ENCODE results near the gene CDKAL1. TPM values are rescaled to one million over a fixed set of nuclear protein-coding genes. Genes with fewer than 3 reads are reported as not detected.
"Not testable (repeated sequence)": the region's sequence is repeated elsewhere in the genome, so short reads cannot be mapped to it uniquely, and the experiment has no call there.

Gene CDKAL1
- total RNA-seq, 1 donor from 2014 or later = 46.5 TPM

GRCh38 chr6:21031182-21031581 lies 496.9 kb downstream of the CDKAL1 start:
- DNase-seq (ENCODE audit: low spot score in 2 of 2) = no peak
- no peak for FAIRE-seq

GRCh38 chr6:21033084-21033483 lies 498.8 kb downstream of the CDKAL1 start:
- DNase-seq (ENCODE audit: low spot score in 2 of 2) = no peak
- no peak for FAIRE-seq

GRCh38 chr6:21033575-21034026 lies 499.3 kb downstream of the CDKAL1 start:
- no peak for DNase-seq (ENCODE audit: low spot score in 2 of 2)
- no peak for FAIRE-seq

GRCh38 chr6:21034345-21034744 lies 500.1 kb downstream of the CDKAL1 start:
- no peak for FAIRE-seq
- no peak for DNase-seq (ENCODE audit: low spot score in 2 of 2)

- DNase-seq (ENCODE audit: low spot score in 2 of 2) (no peak), FAIRE-seq (no peak)
Measured at GRCh38 chr6:21037453-21037852, 503.2 kb downstream of the CDKAL1 start.

GRCh38 chr6:21039926-21040325 lies 505.7 kb downstream of the CDKAL1 start:
- FAIRE-seq (no peak), DNase-seq (ENCODE audit: low spot score in 2 of 2) (no peak)

GRCh38 chr6:21045135-21045700 lies 511.0 kb downstream of the CDKAL1 start:
- DNase-seq (ENCODE audit: low spot score in 2 of 2) (no peak), FAIRE-seq (no peak)

- FAIRE-seq = no peak
Measured at GRCh38 chr6:21046276-21046675, 512.0 kb downstream of the CDKAL1 start.

GRCh38 chr6:21048047-21048446 lies 513.8 kb downstream of the CDKAL1 start:
- no peak for FAIRE-seq
- no peak for DNase-seq (ENCODE audit: low spot score in 2 of 2)

More at GRCh38 chr6:21046276-21046675, 512.0 kb downstream of the CDKAL1 start:
- DNase-seq (ENCODE audit: low spot score in 2 of 2) = no peak

GRCh38 chr6:21049148-21049547 lies 514.9 kb downstream of the CDKAL1 start:
- DNase-seq (ENCODE audit: low spot score in 2 of 2) = no peak
- FAIRE-seq = no peak

GRCh38 chr6:21049572-21049971 lies 515.3 kb downstream of the CDKAL1 start:
- FAIRE-seq = no peak
- no peak for DNase-seq (ENCODE audit: low spot score in 2 of 2)

GRCh38 chr6:21050935-21051334 lies 516.7 kb downstream of the CDKAL1 start:
- DNase-seq (ENCODE audit: low spot score in 2 of 2) (no peak), FAIRE-seq (no peak)

GRCh38 chr6:21051777-21052176 lies 517.5 kb downstream of the CDKAL1 start:
- DNase-seq (ENCODE audit: low spot score in 2 of 2) = no peak

GRCh38 chr6:21053612-21054011 lies 519.4 kb downstream of the CDKAL1 start:
- no peak for FAIRE-seq
- no peak for DNase-seq (ENCODE audit: low spot score in 2 of 2)

More at GRCh38 chr6:21051777-21052176, 517.5 kb downstream of the CDKAL1 start:
- FAIRE-seq = no peak

GRCh38 chr6:21055480-21055879 lies 521.2 kb downstream of the CDKAL1 start:
- DNase-seq (ENCODE audit: low spot score in 2 of 2); FAIRE-seq: not testable (repeated sequence)

- FAIRE-seq (no peak), DNase-seq (ENCODE audit: low spot score in 2 of 2) (no peak)
Measured at GRCh38 chr6:21061892-21062291, 527.6 kb downstream of the CDKAL1 start.

- FAIRE-seq (no peak), DNase-seq (ENCODE audit: low spot score in 2 of 2) (no peak)
Measured at GRCh38 chr6:21064756-21065340, 530.6 kb downstream of the CDKAL1 start.

- no peak for FAIRE-seq
- no peak for DNase-seq (ENCODE audit: low spot score in 2 of 2)
Measured at GRCh38 chr6:21067521-21067920, 533.3 kb downstream of the CDKAL1 start.

- FAIRE-seq = no peak
- no peak for DNase-seq (ENCODE audit: low spot score in 2 of 2)
Measured at GRCh38 chr6:21070620-21071019, 536.4 kb downstream of the CDKAL1 start.

GRCh38 chr6:21071780-21072468 lies 537.7 kb downstream of the CDKAL1 start:
- no peak for FAIRE-seq

GRCh38 chr6:21073318-21073839 lies 539.1 kb downstream of the CDKAL1 start:
- FAIRE-seq (no peak), DNase-seq (ENCODE audit: low spot score in 2 of 2) (no peak)

More at GRCh38 chr6:21071780-21072468, 537.7 kb downstream of the CDKAL1 start:
- no peak for DNase-seq (ENCODE audit: low spot score in 2 of 2)
